ENCODE measurements around the gene ZMIZ2.

- TF ChIP-seq FOXM1 (IDR thresholded peaks at IDR 0.05; ENCODE audit: borderline replicate concordance, low read depth) (no peak), YY1 (IDR thresholded peaks at IDR 0.05; ENCODE audit: low read depth) (no peak)
These were observed 53.2 kb downstream of the ZMIZ2 start for GRCh38 chr7:44801890-44802289.
